Umbilical cord (tissue), 2 donors: ENCODE data around the gene FYB1. TPM values are rescaled to one million over a fixed set of nuclear protein-coding genes. Genes with fewer than 3 reads are reported as not detected.

Experiments used
- DNase-seq: peaks from one replicate; pipeline ENCODE4 v3.0.0-alpha.2; 2015; ENCODE audit warnings: low spot score
- total RNA-seq: library from RNA; depleted of rRNA; stranded (reverse); fragments of >200 nt; gene quantifications from one replicate; pipeline ENCODE4 v1.2.3, GENCODE V29; 2014; ENCODE audit warnings: low replicate concordance; ENCODE audit not compliant: insufficient read depth

Gene FYB1
- total RNA-seq, 1 donor from 2014 or later, result 14.9 TPM

- no peak for DNase-seq
Measured at GRCh38 chr5:39121922-39122321, 97.4 kb downstream of the FYB1 start.

- no peak for DNase-seq
Measured at GRCh38 chr5:39121315-39121714, 98.0 kb downstream of the FYB1 start.

GRCh38 chr5:39120052-39120420 lies 99.3 kb downstream of the FYB1 start:
- DNase-seq, result no peak

GRCh38 chr5:39119404-39120051 lies 99.8 kb downstream of the FYB1 start:
- DNase-seq, result no peak

GRCh38 chr5:39118638-39119037 lies 100.7 kb downstream of the FYB1 start:
- no peak for DNase-seq

GRCh38 chr5:39117401-39117800 lies 102.0 kb downstream of the FYB1 start:
- DNase-seq, result peak; percentile 19

- DNase-seq, result no peak
Measured at GRCh38 chr5:39116344-39117170, 102.8 kb downstream of the FYB1 start.

- peak; percentile 23 for DNase-seq
Measured at GRCh38 chr5:39115644-39116343, 103.6 kb downstream of the FYB1 start.

GRCh38 chr5:39114155-39114554 lies 105.2 kb downstream of the FYB1 start:
- DNase-seq, result no peak

GRCh38 chr5:39113354-39113953 lies 105.9 kb downstream of the FYB1 start:
- no peak for DNase-seq

- DNase-seq, result no peak
Measured at GRCh38 chr5:39109606-39110005, 109.8 kb downstream of the FYB1 start.

- peak; percentile 28 for DNase-seq
Measured at GRCh38 chr5:39108987-39109386, 110.4 kb downstream of the FYB1 start.

- DNase-seq, result no peak
Measured at GRCh38 chr5:39107350-39107749, 112.0 kb downstream of the FYB1 start.

GRCh38 chr5:39106322-39106721 lies 113.0 kb downstream of the FYB1 start:
- peak; percentile 14 for DNase-seq

GRCh38 chr5:39104221-39104620 lies 115.1 kb downstream of the FYB1 start:
- no peak for DNase-seq

GRCh38 chr5:39102684-39103155 lies 116.6 kb downstream of the FYB1 start:
- no peak for DNase-seq

- no peak for DNase-seq
Measured at GRCh38 chr5:39100851-39101396, 118.4 kb downstream of the FYB1 start.

GRCh38 chr5:39100301-39100850 lies 119.0 kb downstream of the FYB1 start:
- DNase-seq, result no peak

- DNase-seq, result no peak
Measured at GRCh38 chr5:39099831-39100230, 119.5 kb downstream of the FYB1 start.

- DNase-seq, result peak; percentile 22
Measured at GRCh38 chr5:39093352-39093751, 126.0 kb downstream of the FYB1 start.

- peak; percentile 73 for DNase-seq
Measured at GRCh38 chr5:39092581-39093351, 126.6 kb downstream of the FYB1 start.
